NT2/D1 (cell line): ENCODE data around the gene LRRFIP1.

ENCODE experiments used
- DNase-seq: peaks from one replicate; pipeline ENCODE4 v3.0.0-alpha.2; 2011; ENCODE audit warnings: low read depth, low spot score
- H3K27me3 ChIP-seq: 2 replicates; pipeline ENCODE4 v1.6.0; 2011; ENCODE audit warnings: mild to moderate bottlenecking; ENCODE audit not compliant: insufficient read length, insufficient read depth
- H3K36me3 ChIP-seq: 2 replicates; pipeline ENCODE4 v1.6.1; 2011; ENCODE audit warnings: mild to moderate bottlenecking, low read length, mixed read lengths; ENCODE audit not compliant: insufficient read depth, insufficient read length
- H3K4me1 ChIP-seq: 2 replicates; pipeline ENCODE4 v1.5.1; 2011; ENCODE audit not compliant: insufficient read depth, insufficient read length
- H3K4me3 ChIP-seq: 2 replicates; pipeline ENCODE4 v1.5.1; 2011; ENCODE audit warnings: low read depth; ENCODE audit not compliant: insufficient read length
- H3K9ac ChIP-seq: 2 replicates; pipeline ENCODE4 v1.6.0; 2011; ENCODE audit warnings: low read depth; ENCODE audit not compliant: insufficient read length
- H3K9me3 ChIP-seq: 2 replicates; pipeline ENCODE4 v1.5.1; 2011; ENCODE audit warnings: mild to moderate bottlenecking, low read length; ENCODE audit not compliant: insufficient read depth
- SUZ12 ChIP-seq: IDR thresholded peaks from 2 replicates; pipeline ENCODE4 v1.6.1; 2011; ENCODE audit not compliant: insufficient read length, insufficient read depth; ENCODE audit errors: extremely low read depth
- YY1 ChIP-seq: IDR thresholded peaks from 2 replicates; pipeline ENCODE4 v1.6.1; 2011; ENCODE audit not compliant: insufficient read length, insufficient read depth
- ZNF274 ChIP-seq: IDR thresholded peaks from 2 replicates; pipeline ENCODE4 v1.6.1; 2011; ENCODE audit warnings: mild to moderate bottlenecking, low read depth, low read length

LRRFIP1 gene

DNA sequence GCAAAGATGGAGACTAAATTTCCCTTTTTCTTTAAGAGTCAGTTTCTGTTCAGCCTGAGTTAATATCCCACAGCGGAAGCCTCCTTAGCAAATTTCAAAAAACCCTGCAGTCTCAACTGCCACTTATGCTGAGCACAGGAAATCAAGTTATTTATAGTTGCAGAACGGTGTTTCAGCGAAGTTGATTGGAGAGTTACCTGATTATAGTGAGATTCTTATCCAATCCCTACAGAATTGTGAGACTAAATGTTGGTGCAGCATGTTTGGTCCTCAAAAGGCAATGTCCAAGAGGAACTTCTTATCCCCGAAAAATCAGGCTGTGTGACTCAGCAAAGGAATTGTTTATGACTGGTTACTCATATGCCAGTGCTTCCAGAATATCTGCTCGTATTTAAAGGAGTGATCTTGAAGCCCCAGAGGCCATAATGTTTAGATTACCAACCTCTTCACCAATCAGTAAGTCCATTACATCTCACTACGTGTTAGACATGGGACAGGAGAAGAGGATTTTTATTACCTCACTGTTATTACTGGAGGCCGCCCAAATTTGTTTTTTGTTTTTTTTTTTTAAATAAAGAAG, 67.9 kb downstream of the LRRFIP1 start:
- H3K36me3 ChIP-seq: peaks cover 3% of the 10 kb centered on the region
- peaks cover 20% of the 10 kb centered on the region for H3K4me1 ChIP-seq
- no peak for TF ChIP-seq SUZ12
- no peak for TF ChIP-seq ZNF274
- no peak for TF ChIP-seq YY1
- H3K9ac ChIP-seq: no peak overlapping the region
- no peak overlapping the region for H3K4me3 ChIP-seq
- no peaks in the 10 kb centered on the region for H3K9me3 ChIP-seq
- H3K27me3 ChIP-seq: peaks cover 9% of the 10 kb centered on the region
- DNase-seq: no peak

DNA sequence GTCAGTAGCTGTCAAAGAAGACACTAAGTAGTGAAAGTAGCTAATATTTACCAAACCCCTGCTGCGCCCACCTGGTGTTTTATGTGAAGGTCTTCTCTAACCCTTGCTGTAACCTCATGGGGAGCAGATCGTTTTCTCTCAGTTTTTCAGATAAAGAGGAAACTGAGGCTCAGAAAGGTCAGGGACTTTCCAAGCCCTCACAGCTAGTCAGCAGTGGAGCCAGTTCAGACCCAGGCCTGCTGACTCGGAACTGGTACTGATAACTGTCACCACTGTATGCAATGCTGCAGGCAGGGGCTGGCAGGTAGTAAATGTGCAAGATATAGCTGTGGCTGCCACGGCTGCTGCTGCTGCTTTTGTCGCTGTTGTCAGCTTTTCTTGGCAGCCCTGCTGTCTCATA, 69.1 kb downstream of the LRRFIP1 start:
- DNase-seq: no peak
- no peak overlapping the region for H3K9ac ChIP-seq
- H3K4me3 ChIP-seq: no peak overlapping the region

DNA sequence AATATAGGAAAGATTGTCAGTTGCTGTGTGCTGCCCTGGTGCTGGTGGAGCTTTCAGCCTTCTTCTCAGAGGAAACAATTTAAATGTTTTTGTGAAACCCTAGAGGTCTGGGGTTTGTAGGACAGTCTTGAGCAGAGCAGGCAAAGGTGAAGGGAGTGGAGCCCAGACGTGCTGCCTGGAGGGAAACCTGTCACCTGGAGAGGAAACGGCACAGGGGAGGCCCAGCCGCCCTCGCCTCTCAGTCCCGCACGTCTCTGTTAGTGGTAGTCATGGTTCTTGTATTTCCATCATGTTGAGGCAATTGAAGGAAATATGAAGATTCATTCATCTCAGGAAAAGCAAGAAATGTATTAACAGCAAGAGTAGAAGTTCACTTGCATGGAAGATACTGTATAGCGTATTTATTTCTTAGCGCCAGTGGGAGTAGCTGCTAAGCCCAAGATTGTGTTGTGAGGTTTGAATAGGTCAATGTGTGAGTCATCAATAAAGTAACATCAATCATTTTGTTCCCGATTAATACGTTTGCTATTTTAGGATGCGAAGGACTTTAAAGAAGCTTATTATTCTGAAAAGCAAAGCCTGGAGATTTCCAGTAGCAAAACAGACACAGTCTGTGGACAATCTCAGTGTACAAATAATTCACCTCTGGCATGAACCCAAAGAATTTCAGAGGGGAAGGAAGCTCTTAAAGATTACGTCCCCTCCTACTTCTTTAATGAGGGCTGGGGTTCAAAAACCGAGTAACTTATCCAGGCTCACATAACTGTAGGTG, 70.4 kb downstream of the LRRFIP1 start:
- no peak overlapping the region for H3K4me3 ChIP-seq
- peaks cover 3% of the 10 kb centered on the region for H3K36me3 ChIP-seq
- H3K27me3 ChIP-seq: peaks cover 6% of the 10 kb centered on the region
- TF ChIP-seq ZNF274: no peak
- no peak for TF ChIP-seq YY1
- TF ChIP-seq SUZ12: no peak
- H3K9me3 ChIP-seq: no peaks in the 10 kb centered on the region
- DNase-seq: no peak
- H3K4me1 ChIP-seq: peaks cover 40% of the 10 kb centered on the region
- no peak overlapping the region for H3K9ac ChIP-seq

More for the DNA sequence above, 69.1 kb downstream of the LRRFIP1 start:
- H3K4me1 ChIP-seq: peaks cover 31% of the 10 kb centered on the region
- peaks cover 9% of the 10 kb centered on the region for H3K27me3 ChIP-seq
- TF ChIP-seq YY1 (no peak), SUZ12 (no peak), ZNF274 (no peak)
- peaks cover 3% of the 10 kb centered on the region for H3K36me3 ChIP-seq
- no peaks in the 10 kb centered on the region for H3K9me3 ChIP-seq

DNA sequence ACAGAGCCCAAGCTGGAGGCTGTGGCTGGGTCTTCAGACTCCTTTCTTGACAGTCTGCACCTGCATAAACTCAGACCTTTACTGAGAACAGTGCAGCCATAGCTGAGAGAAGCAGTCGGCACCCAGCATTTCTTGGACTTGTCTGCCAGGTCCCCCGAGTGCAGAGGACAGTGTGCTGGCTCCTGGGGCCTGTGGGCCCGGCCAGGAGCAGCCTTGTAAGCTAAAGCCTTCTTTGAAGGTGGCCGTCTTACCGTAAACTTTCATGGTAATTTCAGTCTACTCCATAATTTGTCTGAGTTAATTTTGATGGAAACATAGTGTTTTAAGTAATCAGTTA, 70.9 kb downstream of the LRRFIP1 start:
- peaks cover 44% of the 10 kb centered on the region for H3K4me1 ChIP-seq
- no peak overlapping the region for H3K9ac ChIP-seq
- no peak for DNase-seq
- H3K9me3 ChIP-seq: no peaks in the 10 kb centered on the region
- TF ChIP-seq YY1: no peak
- no peak for TF ChIP-seq SUZ12
- TF ChIP-seq ZNF274: no peak
- H3K4me3 ChIP-seq: no peak overlapping the region
- H3K36me3 ChIP-seq: peaks cover 3% of the 10 kb centered on the region
- peaks cover under 1% of the 10 kb centered on the region for H3K27me3 ChIP-seq

DNA sequence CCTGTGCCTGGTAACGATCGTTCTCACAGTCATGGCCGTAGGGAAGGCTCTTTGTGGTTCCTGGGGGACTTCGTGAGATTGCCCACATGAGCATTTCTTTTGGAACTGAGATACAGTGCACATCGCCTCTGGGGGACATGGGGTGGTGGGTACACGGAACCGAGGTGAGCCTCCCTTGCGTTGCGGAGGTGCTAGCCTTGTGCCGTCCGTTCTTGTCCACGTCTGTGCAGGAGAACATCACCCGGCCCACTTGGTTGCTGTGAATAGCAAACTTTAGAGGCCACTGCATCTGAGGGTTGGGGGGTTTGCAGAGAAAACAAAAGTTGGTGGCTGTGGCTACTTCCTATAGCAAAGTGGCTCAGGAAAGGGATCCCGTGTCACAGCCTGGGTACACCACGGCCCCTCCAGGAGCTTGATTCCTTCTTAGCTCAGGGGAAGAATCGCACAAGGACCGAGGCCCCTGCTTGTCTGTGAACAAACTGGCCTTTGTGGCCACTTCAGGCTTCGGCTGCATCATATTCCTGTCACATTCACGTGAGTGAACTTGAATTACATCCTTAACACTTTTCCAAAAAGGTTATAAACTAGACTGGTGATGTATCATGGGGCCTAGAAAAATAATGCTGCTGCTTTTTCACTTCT, 72.6 kb downstream of the LRRFIP1 start:
- Histone ChIP-seq H3K27me3 (no peaks in the 10 kb centered on the region), H3K9me3 (no peaks in the 10 kb centered on the region), H3K4me1 (peaks cover 37% of the 10 kb centered on the region), H3K9ac (peak overlapping the region; percentile 4), H3K36me3 (peaks cover 3% of the 10 kb centered on the region), H3K4me3 (no peak overlapping the region)
- no peak for TF ChIP-seq SUZ12
- TF ChIP-seq YY1: no peak
- no peak for TF ChIP-seq ZNF274
- DNase-seq: no peak

DNA sequence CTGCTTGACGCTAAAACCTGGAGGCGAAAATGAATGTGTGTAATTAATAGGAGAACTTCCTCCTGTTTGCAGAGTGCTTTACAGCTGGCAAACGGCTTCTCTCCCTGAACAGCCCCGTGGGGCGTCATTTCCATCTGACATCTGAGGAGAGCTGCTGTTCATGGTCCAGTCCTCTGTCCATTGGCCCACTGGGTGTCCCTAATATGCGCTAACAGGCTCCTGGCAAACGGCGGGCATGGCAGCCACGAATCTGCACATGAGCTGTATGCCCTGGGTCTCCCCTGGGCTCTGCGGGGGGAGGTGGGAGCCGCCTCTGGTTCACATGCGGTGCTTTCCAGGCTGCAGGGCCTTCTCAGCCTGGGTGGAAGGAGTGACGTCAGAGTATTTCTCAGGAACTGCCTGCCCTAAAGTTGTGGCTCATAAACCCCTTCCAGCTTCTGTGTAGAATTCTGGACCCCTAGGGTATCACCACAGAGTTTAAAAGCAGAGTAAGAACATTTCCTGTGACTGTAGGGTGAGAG, 73.2 kb downstream of the LRRFIP1 start:
- no peaks in the 10 kb centered on the region for H3K27me3 ChIP-seq
- H3K4me1 ChIP-seq: peaks cover 37% of the 10 kb centered on the region
- no peak overlapping the region for H3K4me3 ChIP-seq
- peaks cover 3% of the 10 kb centered on the region for H3K36me3 ChIP-seq
- DNase-seq: no peak
- H3K9ac ChIP-seq: peak overlapping the region; percentile 4
- TF ChIP-seq ZNF274 (no peak), SUZ12 (no peak), YY1 (no peak)
- no peaks in the 10 kb centered on the region for H3K9me3 ChIP-seq

DNA sequence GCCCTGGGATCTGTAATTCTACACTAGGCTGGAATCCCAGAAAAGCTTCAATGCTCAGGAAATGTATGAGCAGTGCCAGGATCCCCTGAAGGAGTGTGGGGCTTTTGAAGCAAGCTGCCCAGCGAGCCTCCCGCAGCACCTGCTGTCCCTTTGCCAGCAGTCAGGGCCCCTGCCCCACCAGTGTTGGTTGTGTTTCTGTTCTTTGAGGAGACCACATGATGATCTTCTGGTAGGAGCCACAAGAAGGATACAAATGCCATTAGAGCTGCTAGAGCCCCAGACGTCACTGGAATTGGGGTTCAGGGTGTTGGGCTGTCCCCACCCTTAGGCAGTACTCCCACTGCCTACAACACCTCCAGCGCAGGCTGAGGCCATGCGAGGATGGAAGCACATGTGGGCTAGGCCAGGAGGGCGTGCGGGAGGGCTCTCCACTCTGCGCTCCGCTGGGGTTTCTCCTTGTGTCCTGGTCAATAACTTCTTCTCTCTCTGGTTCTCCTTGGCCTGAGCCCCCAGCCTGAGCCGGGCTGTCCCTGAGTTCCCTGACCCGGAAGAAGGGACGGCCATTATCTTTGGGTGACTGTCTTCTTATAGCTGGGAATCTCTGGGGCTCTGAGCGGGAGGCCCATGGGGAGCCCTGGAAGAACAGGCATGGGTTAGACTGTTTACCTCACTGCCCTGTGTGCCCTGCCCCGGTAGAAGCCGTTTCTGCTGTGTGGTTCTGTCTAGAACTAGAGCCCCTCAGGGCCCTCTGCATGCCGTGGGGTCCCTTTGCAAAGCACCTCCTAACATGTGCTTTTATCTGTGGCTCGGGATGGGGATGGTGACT, 73.9 kb downstream of the LRRFIP1 start:
- no peaks in the 10 kb centered on the region for H3K9me3 ChIP-seq
- TF ChIP-seq ZNF274: no peak
- peaks cover 3% of the 10 kb centered on the region for H3K36me3 ChIP-seq
- H3K4me3 ChIP-seq: no peak overlapping the region
- H3K4me1 ChIP-seq: peaks cover 37% of the 10 kb centered on the region
- no peaks in the 10 kb centered on the region for H3K27me3 ChIP-seq
- H3K9ac ChIP-seq: peak overlapping the region; percentile 29
- DNase-seq: no peak
